H9 (cell line): ENCODE results near the gene PKIB. TPM values are rescaled to one million over a fixed set of nuclear protein-coding genes. Genes with fewer than 3 reads are reported as not detected.

Experiments
- DNase-seq: peaks from one replicate; pipeline ENCODE4 v3.0.0-alpha.2; 2017
- H2AFZ ChIP-seq: one replicate; pipeline ENCODE4 v1.6.1; 2013; ENCODE audit warnings: mild to moderate bottlenecking, low read length, control low read depth, moderate library complexity
- H2AK5ac ChIP-seq: 2 replicates; pipeline ENCODE4 v1.6.1; 2013; ENCODE audit warnings: low read length, control low read depth, mixed read lengths; ENCODE audit not compliant: insufficient read length
- H2BK120ac ChIP-seq: one replicate; pipeline ENCODE4 v1.6.1; 2013; ENCODE audit warnings: low read depth, mild to moderate bottlenecking, low read length, control low read depth, inconsistent platforms; ENCODE audit not compliant: poor library complexity, severe bottlenecking
- H2BK12ac ChIP-seq: 2 replicates; pipeline ENCODE4 v1.6.1; 2013; ENCODE audit warnings: low read length, control low read depth, mixed read lengths, low read depth; ENCODE audit not compliant: insufficient read length
- H2BK15ac ChIP-seq: 2 replicates; pipeline ENCODE4 v1.6.1; 2013; ENCODE audit warnings: low read depth, low read length, control low read depth
- H2BK20ac ChIP-seq: one replicate; pipeline ENCODE4 v1.6.1; 2013; ENCODE audit warnings: low read depth, mild to moderate bottlenecking, low read length, control low read depth, inconsistent platforms; ENCODE audit not compliant: poor library complexity, severe bottlenecking
- H2BK5ac ChIP-seq: 2 replicates; pipeline ENCODE4 v1.6.1; 2013; ENCODE audit warnings: low read length, control low read depth, mixed read lengths; ENCODE audit not compliant: insufficient read length
- H3K14ac ChIP-seq: 2 replicates; pipeline ENCODE4 v1.6.1; 2013; ENCODE audit warnings: low read length, control low read depth; ENCODE audit not compliant: insufficient read depth
- H3K18ac ChIP-seq: 2 replicates; pipeline ENCODE4 v1.6.1; 2013; ENCODE audit warnings: low read depth, mild to moderate bottlenecking, mixed read lengths, low read length, control low read depth; ENCODE audit not compliant: insufficient read length
- H3K23ac ChIP-seq: 2 replicates; pipeline ENCODE4 v1.6.1; 2013; ENCODE audit warnings: low read length, control low read depth, mixed read lengths, low read depth; ENCODE audit not compliant: insufficient read length
- H3K23me2 ChIP-seq: 2 replicates; pipeline ENCODE4 v1.6.1; 2013; ENCODE audit warnings: low read depth, mild to moderate bottlenecking, mixed read lengths, low read length, control low read depth; ENCODE audit not compliant: insufficient read length, poor library complexity, severe bottlenecking
- H3K27ac ChIP-seq: 2 replicates; pipeline ENCODE4 v1.5.1; 2013; ENCODE audit warnings: low read length, control low read depth, mixed read lengths, low read depth; ENCODE audit not compliant: insufficient read length
- H3K27me3 ChIP-seq: 2 replicates; pipeline ENCODE4 v1.6.1; 2013; ENCODE audit warnings: low read length, control low read depth, inconsistent platforms; ENCODE audit not compliant: insufficient read depth
- H3K4ac ChIP-seq: 2 replicates; pipeline ENCODE4 v1.6.1; 2013; ENCODE audit warnings: low read depth, mild to moderate bottlenecking, control low read depth, inconsistent platforms, low read length, moderate library complexity
- H3K4me1 ChIP-seq: 2 replicates; pipeline ENCODE4 v1.6.1; 2013; ENCODE audit warnings: low read length, control low read depth, inconsistent platforms; ENCODE audit not compliant: insufficient read depth
- H3K4me2 ChIP-seq: 2 replicates; pipeline ENCODE4 v1.6.1; 2013; ENCODE audit warnings: low read length, control low read depth, mixed read lengths; ENCODE audit not compliant: insufficient read length, insufficient read depth
- H3K56ac ChIP-seq: 2 replicates; pipeline ENCODE4 v1.6.1; 2013; ENCODE audit warnings: low read depth, mild to moderate bottlenecking, mixed read lengths, low read length, control low read depth; ENCODE audit not compliant: insufficient read length
- H3K79me1 ChIP-seq: 2 replicates; pipeline ENCODE4 v1.6.1; 2013; ENCODE audit warnings: low read depth, mild to moderate bottlenecking, moderate library complexity, low read length, control low read depth, inconsistent platforms; ENCODE audit not compliant: insufficient read depth, poor library complexity, severe bottlenecking
- H3K79me2 ChIP-seq: 2 replicates; pipeline ENCODE4 v1.6.1; 2013; ENCODE audit warnings: low read length, control low read depth, inconsistent platforms; ENCODE audit not compliant: insufficient read depth
- H3K9ac ChIP-seq: 2 replicates; pipeline ENCODE4 v1.6.1; 2013; ENCODE audit warnings: low read length, control low read depth, mixed read lengths; ENCODE audit not compliant: insufficient read length; ENCODE audit errors: extremely low read depth
- H3K9me3 ChIP-seq: one replicate; pipeline ENCODE4 v1.6.1; 2013; ENCODE audit warnings: low read depth, low read length, inconsistent platforms; ENCODE audit not compliant: control insufficient read depth
- H3T11ph ChIP-seq: one replicate; pipeline ENCODE4 v1.6.1; 2013; ENCODE audit warnings: mild to moderate bottlenecking, low read length, control low read depth, inconsistent platforms
- H4K20me1 ChIP-seq: one replicate; pipeline ENCODE4 v1.6.1; 2013; ENCODE audit not compliant: control insufficient read depth, insufficient read length, insufficient read depth
- H4K5ac ChIP-seq: 2 replicates; pipeline ENCODE4 v1.6.1; 2013; ENCODE audit warnings: low read depth, mild to moderate bottlenecking, mixed read lengths, low read length, control low read depth; ENCODE audit not compliant: insufficient read length
- H4K8ac ChIP-seq: replicated peaks from 2 replicates; pipeline ENCODE4 v1.6.1; 2013; ENCODE audit warnings: low read length, control low read depth, mixed read lengths, low read depth; ENCODE audit not compliant: insufficient read length
- H4K91ac ChIP-seq: 2 replicates; pipeline ENCODE4 v1.6.1; 2013; ENCODE audit warnings: low read depth, mild to moderate bottlenecking, moderate library complexity, mixed read lengths, low read length, control low read depth; ENCODE audit not compliant: insufficient read length
- H3K27ac Mint-ChIP-seq, 3 experiments: 2 replicates in 2 of 3; 3 replicates in 1 of 3; pipeline ENCODE4 v1.8.0; 2020 to 2021; ENCODE audit warnings: mixed read lengths in 3 of 3, mild to moderate bottlenecking in 1 of 3, moderate library complexity in 1 of 3
- H3K27me3 Mint-ChIP-seq: 2 replicates; pipeline ENCODE4 v1.8.0; 2021; ENCODE audit warnings: low read depth, mild to moderate bottlenecking, moderate library complexity, mixed read lengths
- H3K36me3 Mint-ChIP-seq, 3 experiments: 2 replicates in 2 of 3; 3 replicates in 1 of 3; pipeline ENCODE4 v1.8.0; 2020 to 2021; ENCODE audit warnings: low read depth in 3 of 3, mixed read lengths in 3 of 3; ENCODE audit not compliant: insufficient read depth in 1 of 3
- H3K4me1 Mint-ChIP-seq, 2 experiments: 2 replicates each; pipeline ENCODE4 v1.8.0; 2020; ENCODE audit warnings: mixed read lengths in 2 of 2
- H3K4me3 Mint-ChIP-seq, 2 experiments: 2 replicates in 1 of 2; 3 replicates in 1 of 2; pipeline ENCODE4 v1.8.0; 2020 to 2021; ENCODE audit warnings: mild to moderate bottlenecking in 2 of 2, mixed read lengths in 2 of 2, moderate library complexity in 1 of 2
- H3K9me3 Mint-ChIP-seq, 2 experiments: 2 replicates in 1 of 2; 3 replicates in 1 of 2; pipeline ENCODE4 v1.8.0; 2020; ENCODE audit warnings: mild to moderate bottlenecking in 2 of 2, mixed read lengths in 2 of 2, moderate library complexity in 1 of 2
- CTCF ChIP-seq: fragments of 200-600 bp; sonication (generic); conservative IDR thresholded peaks from 3 replicates; pipeline ENCODE4 v1.8.0; 2021; ENCODE audit warnings: antibody characterized with exemption, mild to moderate bottlenecking
- WGBS: extraction: QIAGEN DNeasy Blood & Tissue Kit; methylation state at CpG from one replicate; pipeline ENCODE4 v1.1.7; 2013; ENCODE audit warnings: missing lambda C conversion rate, low lambda C conversion rate, mixed read lengths; ENCODE audit not compliant: insufficient read length; ENCODE audit errors: extremely low coverage; 5-methylcytosine and 5-hydroxymethylcytosine counted together
- total RNA-seq: library from RNA; stranded (reverse); gene quantifications from 2 replicates; pipeline ENCODE4 v1.2.1, GENCODE V29; 2021

PKIB gene
- total RNA-seq, 1 experiment from 2014 or later = 46.5 TPM

DNA sequence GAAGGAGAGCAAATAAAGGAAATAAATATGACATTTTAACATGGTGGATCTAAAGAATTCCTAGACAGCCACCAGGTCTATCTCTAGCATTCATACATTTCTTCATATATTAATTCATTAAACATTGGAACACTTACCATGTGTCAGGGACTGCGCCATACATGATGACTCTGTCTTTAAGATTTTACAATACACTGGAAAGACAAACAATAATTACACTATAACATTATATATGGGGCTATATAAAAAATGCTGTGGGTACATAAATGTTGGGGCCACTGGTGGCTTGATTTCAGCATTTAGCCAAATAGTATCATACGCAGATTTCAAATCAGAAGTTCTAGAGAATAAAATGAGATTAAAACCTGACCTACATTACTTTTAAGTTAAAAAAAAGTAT, 33.3 kb upstream of the PKIB start:
- H3K4me1 ChIP-seq = no peaks in the 10 kb centered on the region
- H3K79me2 ChIP-seq = no peaks in the 10 kb centered on the region
- H3K23me2 ChIP-seq = no peaks in the 10 kb centered on the region
- no CpG with 5 or more reads among the region's 2 CpGs for WGBS
- H2AFZ ChIP-seq = no peak overlapping the region
- H3T11ph ChIP-seq = no peak overlapping the region
- no peaks in the 10 kb centered on the region for H3K79me1 ChIP-seq
- no peak overlapping the region for H2BK12ac ChIP-seq
- H2BK20ac ChIP-seq = no peak overlapping the region
- H3K9me3 ChIP-seq = no peaks in the 10 kb centered on the region
- H4K20me1 ChIP-seq = no peaks in the 10 kb centered on the region
- no peak overlapping the region for H2BK15ac ChIP-seq
- no peak overlapping the region for H3K4me2 ChIP-seq
- Mint-ChIP-seq H3K9me3 (peaks cover 5 to 16% of the 10 kb centered on the region in 2 experiments; a peak in 3 of 5 replicates), H3K4me1 (no peaks in the 10 kb centered on the region), H3K27me3 (no peaks in the 10 kb centered on the region), H3K36me3 (peaks cover 6 to 34% (median 6%) of the 10 kb centered on the region in 3 experiments), H3K4me3 (no peak overlapping the region), H3K27ac (no peak overlapping the region)
- H4K8ac ChIP-seq = no peak overlapping the region
- no peak overlapping the region for H3K9ac ChIP-seq
- H4K5ac ChIP-seq = no peak overlapping the region
- no peak for DNase-seq
- H3K14ac ChIP-seq = no peak overlapping the region
- no peak overlapping the region for H2BK5ac ChIP-seq
- no peaks in the 10 kb centered on the region for H3K27me3 ChIP-seq
- no peak overlapping the region for H3K27ac ChIP-seq
- H4K91ac ChIP-seq = no peak overlapping the region
- no peak overlapping the region for H2BK120ac ChIP-seq
- no peak overlapping the region for H3K56ac ChIP-seq
- no peak overlapping the region for H3K23ac ChIP-seq
- H3K4ac ChIP-seq = no peak overlapping the region
- H3K18ac ChIP-seq = no peak overlapping the region
- H2AK5ac ChIP-seq = no peak overlapping the region
- no peak for TF ChIP-seq CTCF
